ENCODE measurements around the gene EPB41. TPM values are rescaled to one million over a fixed set of nuclear protein-coding genes. Genes with fewer than 3 reads are reported as not detected.
"Not testable (repeated sequence)": the region's sequence is repeated elsewhere in the genome, so short reads cannot be mapped to it uniquely, and the experiment has no call there.

Gene EPB41
- total RNA-seq, 4 donors from 2014 or later = 71.6 to 117 (median 92.6) TPM

DNA sequence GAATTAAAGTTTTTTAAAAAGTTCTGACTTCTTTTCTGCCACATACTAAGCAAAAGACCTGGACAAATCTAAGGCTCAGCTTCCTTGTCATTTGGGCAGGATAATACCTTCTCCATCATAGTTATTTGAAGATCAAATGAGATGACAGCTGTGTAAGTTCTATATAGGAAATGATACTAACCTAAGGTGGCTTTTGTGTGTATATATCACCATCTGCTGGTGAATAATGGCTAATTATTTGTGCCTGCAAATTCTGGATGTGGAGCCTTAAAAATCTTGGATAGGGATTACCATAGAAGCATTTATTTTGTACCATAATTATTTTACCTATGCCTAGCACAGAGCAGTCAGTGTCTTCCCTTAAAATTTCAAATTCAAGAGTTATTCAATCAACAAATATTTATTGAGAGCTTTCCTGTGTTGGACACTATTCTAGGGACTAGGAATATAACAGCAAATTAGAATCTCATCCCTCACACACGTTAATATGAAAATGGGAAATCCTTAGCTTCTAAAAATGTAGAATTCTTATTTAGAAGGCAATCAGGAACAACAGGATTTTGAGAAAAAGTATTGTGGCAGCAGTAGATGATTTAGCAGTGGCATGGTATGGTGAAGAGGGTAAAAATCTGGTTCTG lies 119.6 kb downstream of the EPB41 start:
- H3K4me3 ChIP-seq = no peak overlapping the region
- peak; percentile 58 to 77 (median 64) for TF ChIP-seq CTCF (IDR thresholded peaks at IDR 0.05)
- no peak for TF ChIP-seq EP300 (IDR thresholded peaks at IDR 0.05; ENCODE audit: low read depth)
- DNase-seq = no peak
- H3K27me3 ChIP-seq = no peaks in the 10 kb centered on the region
- no peaks in the 10 kb centered on the region for H3K9me3 ChIP-seq
- H3K4me1 ChIP-seq = no peaks in the 10 kb centered on the region
- WGBS, 2 donors (ENCODE audit: low coverage in 1 of 2) = 59 to 86% methylated on average over 1 of the region's 1 CpG
- intact Hi-C loops (cut with DNase I; ENCODE audit: low total_unique reads) = loop anchor here (2.0 kb wide), 1 partner anchor 155 kb away; no protein-coding TSS in a partner anchor
- H3K36me3 ChIP-seq = no peaks in the 10 kb centered on the region
- no peak overlapping the region for H3K27ac ChIP-seq
- in situ Hi-C loops (cut with MboI; ENCODE audit: low pct_ligation_motif_present in 1 of 4, low pct_unique_long_range_greater_than_20kb in 1 of 4, low sequenced_read_pairs in 3 of 4) = loop anchor here (5.0 to 25.0 kb wide), 5 partner anchors 149 to 249 kb away; no protein-coding TSS in a partner anchor

DNA sequence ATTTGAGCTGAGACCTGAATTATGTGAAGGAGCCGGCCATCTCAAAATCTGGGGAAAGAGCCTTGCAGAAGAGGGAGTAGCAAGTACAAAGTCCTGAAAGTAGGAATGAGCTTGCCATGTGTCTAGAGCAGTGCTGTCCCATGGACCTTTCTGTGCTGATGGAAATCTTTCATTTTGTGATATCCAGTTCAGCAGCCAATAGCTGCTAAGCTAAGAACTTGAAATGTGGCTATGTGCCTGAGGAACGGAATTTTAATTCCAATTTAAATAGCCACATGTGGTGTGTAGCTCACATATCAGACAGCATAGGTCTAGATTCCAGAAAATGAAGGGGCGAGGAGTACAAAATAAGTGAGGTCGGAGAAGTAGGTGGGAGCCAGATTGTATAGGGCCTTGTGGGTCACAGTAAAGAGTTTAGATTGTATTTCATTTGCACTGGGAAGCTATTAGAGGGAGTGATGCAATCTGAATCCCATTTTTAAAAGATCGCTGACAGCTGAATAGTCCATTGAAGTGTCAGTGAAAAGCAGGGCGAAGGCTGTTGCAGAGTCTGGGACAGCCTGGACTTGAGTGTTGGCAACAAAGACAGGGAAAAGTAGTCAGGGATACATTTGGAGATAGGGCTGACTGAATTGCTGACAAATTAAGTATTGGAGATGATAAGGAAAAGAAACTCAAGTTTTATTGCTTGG lies 129.1 kb downstream of the EPB41 start:
- no peak for TF ChIP-seq POLR2AphosphoS5 (IDR thresholded peaks at IDR 0.05)
- no peak for TF ChIP-seq POLR2A (IDR thresholded peaks at IDR 0.05)
- no peak for TF ChIP-seq EP300 (IDR thresholded peaks at IDR 0.05; ENCODE audit: low read depth)
- TF ChIP-seq CTCF (IDR thresholded peaks at IDR 0.05) = no peak
- Histone ChIP-seq H3K4me1 (no peaks in the 10 kb centered on the region), H3K36me3 (peaks cover 0 to 5% (median 0%) of the 10 kb centered on the region in 4 donors), H3K27me3 (no peaks in the 10 kb centered on the region), H3K27ac (no peak overlapping the region), H3K9me3 (no peaks in the 10 kb centered on the region), H3K4me3 (no peak overlapping the region)
- in situ Hi-C loops (cut with MboI; ENCODE audit: low pct_ligation_motif_present in 1 of 4, low pct_unique_long_range_greater_than_20kb in 1 of 4, low sequenced_read_pairs in 3 of 4) (loop anchor here in 2 of 4 donors (25.0 kb wide), 1 partner anchor 256 kb away; no protein-coding TSS in a partner anchor), intact Hi-C loops (cut with DNase I; ENCODE audit: low total_unique reads) (no loop called here)
- no peak for DNase-seq
- WGBS, 2 donors (ENCODE audit: low coverage in 1 of 2) = 82 to 98% methylated on average over 6 of the region's 6 CpGs

- no peak for DNase-seq
- intact Hi-C loops (cut with DNase I; ENCODE audit: low total_unique reads) = no loop called here
- H3K27ac ChIP-seq = no peak overlapping the region
- no peaks in the 10 kb centered on the region for H3K9me3 ChIP-seq
- TF ChIP-seq POLR2A (IDR thresholded peaks at IDR 0.05) (no peak), CTCF (IDR thresholded peaks at IDR 0.05) (no peak), POLR2AphosphoS5 (IDR thresholded peaks at IDR 0.05) (no peak), EP300 (IDR thresholded peaks at IDR 0.05; ENCODE audit: low read depth) (no peak)
- H3K36me3 ChIP-seq = peaks cover 0 to 5% (median 0%) of the 10 kb centered on the region in 4 donors
- H3K27me3 ChIP-seq = no peaks in the 10 kb centered on the region
- H3K4me3 ChIP-seq = no peak overlapping the region
- H3K4me1 ChIP-seq = no peaks in the 10 kb centered on the region
- in situ Hi-C loops (cut with MboI; ENCODE audit: low pct_ligation_motif_present in 1 of 4, low pct_unique_long_range_greater_than_20kb in 1 of 4, low sequenced_read_pairs in 3 of 4) = loop anchor here in 2 of 4 donors (25.0 kb wide), 1 partner anchor 257 kb away; no protein-coding TSS in a partner anchor
Observed at GRCh38 chr1:29044010-29044409, 129.6 kb downstream of the EPB41 start.

GRCh38 chr1:29045663-29046062 lies 131.3 kb downstream of the EPB41 start:
- intact Hi-C loops (cut with DNase I; ENCODE audit: low total_unique reads); H3K27ac ChIP-seq; DNase-seq; H3K36me3 ChIP-seq; H3K27me3 ChIP-seq; H3K4me1 ChIP-seq; H3K9me3 ChIP-seq; H3K4me3 ChIP-seq: not testable (repeated sequence)
- 80 to 100% methylated on average over 1 of the region's 1 CpG for WGBS, 2 donors (ENCODE audit: low coverage in 1 of 2)
- in situ Hi-C loops (cut with MboI; ENCODE audit: low pct_ligation_motif_present in 1 of 4, low pct_unique_long_range_greater_than_20kb in 1 of 4, low sequenced_read_pairs in 3 of 4) = loop anchor here in 2 of 4 donors (25.0 kb wide), 1 partner anchor 258 kb away; no protein-coding TSS in a partner anchor
